HG02981 (cell line): Measurements from ENCODE around the gene ARPC3.
"Not testable (repeated sequence)": the region's sequence is repeated elsewhere in the genome, so short reads cannot be mapped to it uniquely, and the experiment has no call there.

Source experiments
- ATAC-seq: cut with Tn5 transposase; IDR thresholded peaks from one replicate; pipeline ENCODE4 v1.9.1; 2021; ENCODE audit warnings: mild to moderate bottlenecking, moderate library complexity; ENCODE audit not compliant: unreplicated experiment

ARPC3 gene

GRCh38 chr12:110449799-110450497, at the start of gene ARPC3:
ARPC3 (minus strand) TSS chr12:110450337; CDS start chr12:110450260, 77 bp downstream.
- peak; percentile 91 for ATAC-seq

DNA sequence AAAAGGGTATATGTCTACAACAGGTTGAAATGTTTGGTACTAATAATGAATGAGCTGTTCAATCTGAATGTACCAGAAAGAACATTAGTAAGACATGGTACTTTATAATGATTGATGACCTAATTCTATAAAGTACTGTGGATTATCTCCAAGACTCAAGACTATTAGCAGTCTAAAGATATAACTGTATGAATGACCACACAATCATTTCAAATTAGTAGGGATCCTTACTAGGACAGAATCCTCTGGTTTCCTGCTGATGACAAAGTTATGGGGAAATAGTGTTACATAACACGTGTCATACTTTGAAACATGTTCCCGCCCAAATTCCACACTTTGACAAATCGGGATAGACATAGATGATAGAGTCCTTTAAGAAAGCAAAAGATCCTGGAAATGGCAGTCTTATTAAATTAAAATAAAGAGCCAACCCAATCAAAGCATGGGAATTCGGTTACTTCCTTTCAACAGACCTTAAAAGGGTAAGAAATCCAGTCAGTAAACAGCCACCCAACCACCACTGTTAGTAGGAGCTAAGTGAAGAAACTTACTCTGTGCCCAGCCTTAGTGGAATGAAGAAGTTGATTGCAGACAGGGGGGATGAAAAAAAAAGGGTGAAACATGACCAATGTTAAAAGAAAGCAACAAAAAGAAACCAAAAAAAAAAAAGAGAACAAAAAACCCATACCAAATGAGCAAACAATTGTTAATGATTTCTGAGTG, 49.0 kb upstream of the ARPC3 start:
- ATAC-seq, result no peak

DNA sequence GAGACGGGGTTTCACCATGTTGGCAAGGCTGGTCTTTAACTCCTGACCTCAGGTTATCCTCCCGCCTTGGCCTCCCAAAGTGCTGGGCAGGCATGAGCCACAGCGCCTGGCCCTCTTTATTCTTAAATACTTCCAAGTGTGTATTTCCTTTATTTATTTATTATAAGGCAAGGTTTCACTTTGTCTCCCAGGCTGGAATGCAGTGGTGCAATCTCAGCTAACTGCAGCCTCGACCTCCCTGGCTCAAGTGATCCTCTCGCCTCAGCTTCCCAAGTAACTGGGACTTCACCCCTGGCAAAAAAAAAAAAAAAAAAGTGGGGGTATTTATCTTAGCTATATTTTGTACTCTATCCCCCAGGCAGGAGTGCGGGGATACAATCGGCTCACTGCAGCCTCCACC, 25.3 kb upstream of the ARPC3 start:
- no peak for ATAC-seq

- peak; percentile 77 for ATAC-seq
These were observed 18.3 kb upstream of the ARPC3 start, which contains the start of the genes FAM216A and GPN3 for GRCh38 chr12:110468214-110469048. FAM216A (plus strand) TSS chr12:110468845; CDS start chr12:110468876, 31 bp downstream. GPN3 (minus strand) TSS chr12:110468257; CDS start chr12:110468203, 54 bp downstream.

DNA sequence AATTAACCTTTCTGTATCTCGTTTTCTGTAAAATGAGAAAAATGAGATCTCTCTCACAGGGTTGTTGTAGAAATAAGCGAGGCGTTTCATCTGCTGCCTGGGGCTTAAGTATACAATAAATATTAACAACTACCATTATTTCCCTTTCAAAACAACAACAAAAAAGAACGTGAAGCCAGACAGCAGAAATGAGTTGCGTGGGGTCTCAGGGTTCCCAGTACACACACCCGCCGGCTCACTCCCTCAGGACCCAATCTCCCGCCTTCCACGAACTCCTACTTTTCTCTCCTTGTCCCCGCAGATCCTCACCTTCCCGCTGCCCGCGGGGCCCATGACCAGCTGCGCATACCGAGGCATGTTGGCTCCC, 17.7 kb upstream of the ARPC3 start:
- ATAC-seq, result no peak

GRCh38 chr12:110466791-110467190, 16.7 kb upstream of the ARPC3 start:
- ATAC-seq, result no peak

GRCh38 chr12:110465765-110466164, 15.6 kb upstream of the ARPC3 start:
- not testable (repeated sequence) for ATAC-seq

GRCh38 chr12:110465024-110465423, 14.9 kb upstream of the ARPC3 start:
- ATAC-seq, result no peak

DNA sequence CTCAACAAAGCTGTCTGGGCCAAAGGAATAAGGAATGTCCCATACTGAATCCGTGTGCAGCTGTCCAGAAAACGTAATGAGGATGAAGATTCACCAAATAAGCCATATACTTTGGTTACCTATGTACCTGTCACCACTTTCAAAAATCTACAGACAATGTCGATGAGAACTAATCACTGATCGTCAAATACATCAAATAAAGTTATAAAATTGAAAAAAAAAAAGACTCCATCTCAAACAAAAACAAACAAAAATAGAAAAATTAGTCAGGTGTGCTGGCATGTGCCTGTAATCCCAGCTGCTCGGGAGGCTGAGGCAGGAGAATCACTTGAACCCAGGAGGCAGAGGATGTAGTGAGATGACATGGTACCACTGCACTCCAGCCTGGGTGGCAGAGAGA, 11.1 kb upstream of the ARPC3 start:
- ATAC-seq, result not testable (repeated sequence)

- no peak for ATAC-seq
These were observed 8.6 kb upstream of the ARPC3 start for GRCh38 chr12:110458756-110459155.

- no peak for ATAC-seq
These were observed 3.6 kb upstream of the ARPC3 start for GRCh38 chr12:110453569-110454296.

- no peak for ATAC-seq
These were observed 1.1 kb upstream of the ARPC3 start for GRCh38 chr12:110451263-110451662.

DNA sequence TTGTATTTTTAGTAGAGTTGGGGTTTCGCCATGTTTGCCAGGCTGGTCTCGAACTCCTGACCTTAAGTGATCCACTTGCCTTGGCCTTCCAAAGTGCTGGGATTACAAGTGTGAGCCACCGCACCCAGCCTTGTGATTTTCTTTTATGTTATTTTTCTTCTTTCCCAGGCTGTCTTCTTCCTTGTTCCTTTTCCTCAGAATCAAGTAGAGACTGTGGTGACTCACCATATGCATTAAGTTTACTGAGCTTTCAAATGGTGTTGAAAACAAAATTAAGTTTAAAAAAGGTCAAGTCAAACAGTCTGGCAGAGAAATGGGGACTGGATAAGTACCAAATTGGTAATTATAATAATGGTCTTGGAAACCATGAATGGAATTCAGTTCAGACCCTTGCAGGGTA, 5.7 kb downstream of the ARPC3 start:
- ATAC-seq, result no peak

DNA sequence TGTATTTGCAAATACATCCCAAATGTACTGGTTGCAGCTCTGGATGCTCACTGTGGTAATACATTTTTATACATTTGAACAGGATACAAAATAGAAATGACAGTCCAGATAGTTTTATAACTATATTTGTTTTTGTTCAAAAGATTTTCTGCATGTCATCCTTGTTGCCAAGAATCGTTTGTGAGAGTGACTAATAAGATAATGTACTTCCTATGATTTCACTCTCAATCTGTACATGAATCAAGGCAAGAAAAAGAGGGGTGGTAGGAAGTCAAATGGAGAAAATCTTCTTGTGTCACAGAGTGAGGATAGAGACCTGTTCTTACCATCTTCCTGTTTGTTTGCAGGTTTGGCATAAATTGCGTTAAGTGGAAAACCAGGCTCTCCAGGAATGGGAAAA, 13.9 kb downstream of the ARPC3 start:
- ATAC-seq, result no peak

- ATAC-seq, result no peak
These were observed 18.1 kb downstream of the ARPC3 start for GRCh38 chr12:110431957-110432587.

DNA sequence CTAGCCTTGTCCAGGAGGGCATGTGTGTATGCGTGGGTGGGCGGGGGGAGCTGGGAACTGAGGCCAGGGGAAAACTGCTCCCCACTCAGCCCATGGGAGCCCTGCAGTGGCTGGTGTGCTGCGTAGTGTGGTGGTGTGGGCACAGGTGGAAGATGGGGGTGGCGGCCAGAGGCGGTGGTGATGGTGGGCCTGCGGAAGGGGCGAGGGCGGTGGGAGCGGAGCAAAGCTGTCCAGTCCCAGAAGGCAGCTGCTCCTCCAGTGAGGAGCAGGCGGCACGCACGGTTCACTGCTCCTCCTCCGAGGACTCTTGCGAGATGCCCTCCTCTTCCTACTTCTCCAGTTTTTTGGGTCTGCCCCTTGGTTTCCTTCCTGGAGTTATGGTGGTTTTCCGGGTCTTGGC, 20.5 kb downstream of the ARPC3 start:
- not testable (repeated sequence) for ATAC-seq

DNA sequence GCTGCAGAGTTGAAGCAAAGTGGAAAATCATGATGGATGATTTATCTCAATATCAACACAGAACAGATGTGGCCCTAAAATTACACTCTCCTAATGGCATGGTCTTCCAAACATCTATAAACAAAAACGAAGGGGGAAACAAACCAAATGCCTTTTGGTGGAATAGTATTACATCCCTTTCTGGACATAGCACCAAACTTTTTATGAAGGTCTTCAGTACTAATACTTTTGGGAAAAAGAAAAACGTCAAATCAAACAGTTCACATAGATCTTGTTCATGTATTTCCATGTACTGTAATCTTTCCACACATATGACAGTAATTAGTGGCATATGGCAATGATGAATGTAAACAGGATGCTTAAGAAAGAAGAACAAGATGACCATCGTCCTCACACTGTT, 23.7 kb downstream of the ARPC3 start:
- ATAC-seq, result no peak

GRCh38 chr12:110424237-110424636, 25.9 kb downstream of the ARPC3 start:
- ATAC-seq, result no peak

GRCh38 chr12:110421701-110422100, 28.4 kb downstream of the ARPC3 start:
- no peak for ATAC-seq

GRCh38 chr12:110421159-110421661, 28.9 kb downstream of the ARPC3 start:
- no peak for ATAC-seq
